ENCODE data around the gene TRAPPC6A. TPM values are rescaled to one million over a fixed set of nuclear protein-coding genes. Genes with fewer than 3 reads are reported as not detected.

The TRAPPC6A gene
- total and polyA plus RNA-seq, 2 donors (not counting 1 experiment from before 2014, with no cell fraction given) = 9.3 to 15.9 TPM

DNA sequence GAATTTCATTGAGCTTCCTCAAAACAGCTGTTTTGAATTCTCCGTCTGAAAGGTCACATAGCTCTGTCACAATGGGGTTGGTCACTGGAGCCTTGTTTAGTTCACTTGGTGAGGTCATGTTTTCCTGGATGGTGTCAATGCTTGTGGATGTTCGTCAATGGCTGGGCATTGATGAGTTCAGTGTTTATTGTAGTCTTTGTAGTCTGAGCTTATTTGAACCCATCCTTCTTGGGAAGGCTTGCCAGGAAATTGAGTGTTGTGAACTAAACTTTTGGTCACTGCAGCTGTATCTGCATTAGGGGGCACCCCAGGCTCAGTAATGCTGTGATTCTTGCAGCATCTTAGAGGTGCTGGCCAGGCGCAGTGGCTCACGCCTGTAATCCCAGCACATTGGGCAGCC is 22.5 kb upstream of the TRAPPC6A start:
- H2AFZ ChIP-seq (ENCODE audit: low read length) = no peak overlapping the region
- H3K4me2 ChIP-seq (ENCODE audit: extremely low read depth, insufficient read depth, low read length) = no peak overlapping the region
- no peak overlapping the region for H3K9ac ChIP-seq (ENCODE audit: insufficient read depth, low read length)
- H3K4me1 ChIP-seq (ENCODE audit: control insufficient read depth, extremely low read depth, insufficient read depth, low read length) = peaks cover 2% of the 10 kb centered on the region
- H3K36me3 ChIP-seq (ENCODE audit: control insufficient read depth, insufficient read depth, low read length) = no peaks in the 10 kb centered on the region
- H3K79me2 ChIP-seq (ENCODE audit: control insufficient read depth, insufficient read depth, low read length) = no peaks in the 10 kb centered on the region
- H3K4me3 ChIP-seq (replicated peaks in 1 of 4; ENCODE audit: control extremely low read depth in 1 of 4, insufficient read depth in 1 of 4, low read depth in 3 of 4, low read length in 4 of 4) = no peak overlapping the region
- H3K27ac ChIP-seq (ENCODE audit: insufficient read depth, low read length) = no peak overlapping the region
- H4K20me1 ChIP-seq (ENCODE audit: control insufficient read depth, extremely low read depth, insufficient read depth, low read length) = no peaks in the 10 kb centered on the region
- DNase-seq (ENCODE audit: low read depth in 2 of 2) = peak; percentile 30 to 56
- TF ChIP-seq, protein P1, sequence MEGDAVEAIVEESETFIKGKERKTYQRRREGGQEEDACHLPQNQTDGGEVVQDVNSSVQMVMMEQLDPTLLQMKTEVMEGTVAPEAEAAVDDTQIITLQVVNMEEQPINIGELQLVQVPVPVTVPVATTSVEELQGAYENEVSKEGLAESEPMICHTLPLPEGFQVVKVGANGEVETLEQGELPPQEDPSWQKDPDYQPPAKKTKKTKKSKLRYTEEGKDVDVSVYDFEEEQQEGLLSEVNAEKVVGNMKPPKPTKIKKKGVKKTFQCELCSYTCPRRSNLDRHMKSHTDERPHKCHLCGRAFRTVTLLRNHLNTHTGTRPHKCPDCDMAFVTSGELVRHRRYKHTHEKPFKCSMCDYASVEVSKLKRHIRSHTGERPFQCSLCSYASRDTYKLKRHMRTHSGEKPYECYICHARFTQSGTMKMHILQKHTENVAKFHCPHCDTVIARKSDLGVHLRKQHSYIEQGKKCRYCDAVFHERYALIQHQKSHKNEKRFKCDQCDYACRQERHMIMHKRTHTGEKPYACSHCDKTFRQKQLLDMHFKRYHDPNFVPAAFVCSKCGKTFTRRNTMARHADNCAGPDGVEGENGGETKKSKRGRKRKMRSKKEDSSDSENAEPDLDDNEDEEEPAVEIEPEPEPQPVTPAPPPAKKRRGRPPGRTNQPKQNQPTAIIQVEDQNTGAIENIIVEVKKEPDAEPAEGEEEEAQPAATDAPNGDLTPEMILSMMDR (conservative IDR thresholded peaks at IDR 0.05 in 1 of 2, IDR thresholded peaks at IDR 0.05 in 1 of 2; ENCODE audit: low read depth in 1 of 2, low read length in 2 of 2) = peak; percentile 31 to 35
- TF ChIP-seq EZH2 (IDR thresholded peaks at IDR 0.05; ENCODE audit: low read length, missing control alignments) = no peak
- no peaks in the 10 kb centered on the region for H3K9me3 ChIP-seq (ENCODE audit: control insufficient read depth, insufficient read depth, low read depth, low read length)
- no peaks in the 10 kb centered on the region for H3K27me3 ChIP-seq (ENCODE audit: control insufficient read depth, insufficient read depth, low read length)

DNA sequence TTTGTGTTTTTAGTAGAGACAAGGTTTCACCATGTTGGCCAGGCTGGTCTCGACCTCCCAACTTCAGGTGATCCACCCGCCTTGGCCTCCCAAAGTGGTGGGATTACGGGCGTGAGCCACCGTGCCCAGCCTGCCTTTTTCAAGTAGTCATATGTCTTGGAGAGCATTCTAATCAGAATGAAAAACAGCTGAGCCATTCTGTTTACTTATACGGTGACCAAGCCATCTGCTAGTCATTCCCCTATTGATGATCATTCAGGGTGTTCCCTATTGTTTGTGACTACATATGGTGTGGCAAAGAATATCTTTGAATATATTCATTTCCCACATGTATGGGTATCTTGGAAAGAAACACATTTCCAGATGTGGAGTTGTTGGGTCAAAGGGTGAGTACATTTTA is 17.7 kb upstream of the TRAPPC6A start:
- TF ChIP-seq, protein P1 (conservative IDR thresholded peaks at IDR 0.05 in 1 of 2, IDR thresholded peaks at IDR 0.05 in 1 of 2; ENCODE audit: low read depth in 1 of 2, low read length in 2 of 2) = no peak
- TF ChIP-seq EZH2 (IDR thresholded peaks at IDR 0.05; ENCODE audit: low read length, missing control alignments) = no peak
- peak in 1 of 2 donors; percentile 43 for DNase-seq (ENCODE audit: low read depth in 2 of 2)

DNA sequence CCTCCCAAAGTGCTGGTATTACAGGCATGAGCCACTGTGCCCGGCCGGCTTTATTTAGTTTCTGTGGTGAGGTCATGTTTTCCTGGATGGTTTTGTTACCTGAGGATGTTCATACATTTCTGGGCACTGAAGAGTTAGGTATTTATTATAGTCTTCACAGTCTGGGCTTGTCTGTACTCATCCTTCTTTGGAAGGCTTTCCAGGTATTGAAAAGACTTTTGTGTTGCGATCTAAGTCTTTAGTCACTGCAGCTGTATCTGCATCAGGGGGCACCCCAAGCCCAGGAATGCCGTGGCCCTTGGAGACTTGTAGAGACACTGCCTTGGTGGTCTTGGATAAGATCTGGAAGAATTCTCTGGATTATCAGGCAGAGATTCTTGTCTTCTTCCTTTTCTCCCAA is 13.3 kb upstream of the TRAPPC6A start:
- H2AFZ ChIP-seq (ENCODE audit: low read length) = no peak overlapping the region
- no peaks in the 10 kb centered on the region for H4K20me1 ChIP-seq (ENCODE audit: control insufficient read depth, extremely low read depth, insufficient read depth, low read length)
- no peak overlapping the region for H3K9ac ChIP-seq (ENCODE audit: insufficient read depth, low read length)
- no peak overlapping the region for H3K4me2 ChIP-seq (ENCODE audit: extremely low read depth, insufficient read depth, low read length)
- no peak overlapping the region for H3K27ac ChIP-seq (ENCODE audit: insufficient read depth, low read length)
- no peaks in the 10 kb centered on the region for H3K36me3 ChIP-seq (ENCODE audit: control insufficient read depth, insufficient read depth, low read length)
- H3K4me3 ChIP-seq (replicated peaks in 1 of 4; ENCODE audit: control extremely low read depth in 1 of 4, insufficient read depth in 1 of 4, low read depth in 3 of 4, low read length in 4 of 4) = no peak overlapping the region
- TF ChIP-seq, protein P1 (conservative IDR thresholded peaks at IDR 0.05 in 1 of 2, IDR thresholded peaks at IDR 0.05 in 1 of 2; ENCODE audit: low read depth in 1 of 2, low read length in 2 of 2) = no peak
- no peak for TF ChIP-seq EZH2 (IDR thresholded peaks at IDR 0.05; ENCODE audit: low read length, missing control alignments)
- no peak for DNase-seq (ENCODE audit: low read depth in 2 of 2)
- peaks cover 2% of the 10 kb centered on the region for H3K4me1 ChIP-seq (ENCODE audit: control insufficient read depth, extremely low read depth, insufficient read depth, low read length)
- H3K27me3 ChIP-seq (ENCODE audit: control insufficient read depth, insufficient read depth, low read length) = no peaks in the 10 kb centered on the region
- no peaks in the 10 kb centered on the region for H3K9me3 ChIP-seq (ENCODE audit: control insufficient read depth, insufficient read depth, low read depth, low read length)
- H3K79me2 ChIP-seq (ENCODE audit: control insufficient read depth, insufficient read depth, low read length) = no peaks in the 10 kb centered on the region

More for the DNA sequence above, 17.7 kb upstream of the TRAPPC6A start:
- H3K4me2 ChIP-seq (ENCODE audit: extremely low read depth, insufficient read depth, low read length) = peak overlapping the region; percentile 13
- no peaks in the 10 kb centered on the region for H4K20me1 ChIP-seq (ENCODE audit: control insufficient read depth, extremely low read depth, insufficient read depth, low read length)
- H3K27ac ChIP-seq (ENCODE audit: insufficient read depth, low read length) = peak overlapping the region; percentile 27
- no peak overlapping the region for H3K9ac ChIP-seq (ENCODE audit: insufficient read depth, low read length)
- H3K4me3 ChIP-seq (replicated peaks in 1 of 4; ENCODE audit: control extremely low read depth in 1 of 4, insufficient read depth in 1 of 4, low read depth in 3 of 4, low read length in 4 of 4) = no peak overlapping the region
- no peaks in the 10 kb centered on the region for H3K9me3 ChIP-seq (ENCODE audit: control insufficient read depth, insufficient read depth, low read depth, low read length)
- H3K4me1 ChIP-seq (ENCODE audit: control insufficient read depth, extremely low read depth, insufficient read depth, low read length) = peaks cover 2% of the 10 kb centered on the region
- no peak overlapping the region for H2AFZ ChIP-seq (ENCODE audit: low read length)
- no peaks in the 10 kb centered on the region for H3K79me2 ChIP-seq (ENCODE audit: control insufficient read depth, insufficient read depth, low read length)
- H3K27me3 ChIP-seq (ENCODE audit: control insufficient read depth, insufficient read depth, low read length) = no peaks in the 10 kb centered on the region
- H3K36me3 ChIP-seq (ENCODE audit: control insufficient read depth, insufficient read depth, low read length) = no peaks in the 10 kb centered on the region

All from fibroblast of lung (primary cell).